Activated T-cell treated with anti-CD3 and anti-CD28 coated beads for 4 hours (primary cell): ENCODE data around the gene GPSM1.
"Not testable (repeated sequence)": the region's sequence is repeated elsewhere in the genome, so short reads cannot be mapped to it uniquely, and the experiment has no call there.

Experiments
- DNase-seq: peaks from one replicate; pipeline ENCODE4 v3.0.0-alpha.2; 2020

Gene GPSM1

GRCh38 chr9:136347472-136348256, 20.3 kb downstream of the GPSM1 start:
- DNase-seq: no peak

GRCh38 chr9:136348691-136349090, 21.4 kb downstream of the GPSM1 start:
- no peak for DNase-seq

GRCh38 chr9:136349546-136349945, 22.2 kb downstream of the GPSM1 start:
- DNase-seq: no peak

GRCh38 chr9:136351252-136351800, 24.0 kb downstream of the GPSM1 start:
- no peak for DNase-seq

- DNase-seq: not testable (repeated sequence)
These were observed 24.5 kb downstream of the GPSM1 start for GRCh38 chr9:136351868-136352267.

- peak; percentile 26 for DNase-seq
These were observed 25.3 kb downstream of the GPSM1 start for GRCh38 chr9:136352682-136353081.

- no peak for DNase-seq
These were observed 25.7 kb downstream of the GPSM1 start for GRCh38 chr9:136353088-136353487.

GRCh38 chr9:136353757-136354488, 26.6 kb downstream of the GPSM1 start:
- no peak for DNase-seq

- DNase-seq: no peak
These were observed 27.3 kb downstream of the GPSM1 start for GRCh38 chr9:136354592-136355085.

GRCh38 chr9:136355616-136356557, 28.5 kb downstream of the GPSM1 start:
- DNase-seq: no peak

- DNase-seq: no peak
These were observed 29.9 kb downstream of the GPSM1 start for GRCh38 chr9:136357202-136357725.

- no peak for DNase-seq
These were observed 30.7 kb downstream of the GPSM1 start for GRCh38 chr9:136358016-136358415.

GRCh38 chr9:136358888-136359287, 31.5 kb downstream of the GPSM1 start:
- DNase-seq: no peak

GRCh38 chr9:136359774-136360718, 32.7 kb downstream of the GPSM1 start:
- DNase-seq: no peak

GRCh38 chr9:136361047-136361753, 33.9 kb downstream of the GPSM1 start:
- DNase-seq: no peak

GRCh38 chr9:136361754-136362449, 34.6 kb downstream of the GPSM1 start:
- no peak for DNase-seq

- DNase-seq: no peak
These were observed 35.1 kb downstream of the GPSM1 start for GRCh38 chr9:136362450-136362784.

GRCh38 chr9:136363106-136363948, 36.0 kb downstream of the GPSM1 start, which contains the start of gene DNLZ:
TSS of gene DNLZ (minus strand) at chr9:136363744. CDS start at chr9:136363714, 30 bp downstream.
- DNase-seq: peak; percentile 95
